OCI-M2 (cell line): ENCODE data around the gene GIPC1.
"Not testable (repeated sequence)": the region's sequence is repeated elsewhere in the genome, so short reads cannot be mapped to it uniquely, and the experiment has no call there.

Source experiments
- DNase-seq: peaks from one replicate; lab custom pipeline; 2025; ENCODE audit not compliant: unreplicated experiment; lab: John Stamatoyannopoulos, UW

The GIPC1 gene

DNA sequence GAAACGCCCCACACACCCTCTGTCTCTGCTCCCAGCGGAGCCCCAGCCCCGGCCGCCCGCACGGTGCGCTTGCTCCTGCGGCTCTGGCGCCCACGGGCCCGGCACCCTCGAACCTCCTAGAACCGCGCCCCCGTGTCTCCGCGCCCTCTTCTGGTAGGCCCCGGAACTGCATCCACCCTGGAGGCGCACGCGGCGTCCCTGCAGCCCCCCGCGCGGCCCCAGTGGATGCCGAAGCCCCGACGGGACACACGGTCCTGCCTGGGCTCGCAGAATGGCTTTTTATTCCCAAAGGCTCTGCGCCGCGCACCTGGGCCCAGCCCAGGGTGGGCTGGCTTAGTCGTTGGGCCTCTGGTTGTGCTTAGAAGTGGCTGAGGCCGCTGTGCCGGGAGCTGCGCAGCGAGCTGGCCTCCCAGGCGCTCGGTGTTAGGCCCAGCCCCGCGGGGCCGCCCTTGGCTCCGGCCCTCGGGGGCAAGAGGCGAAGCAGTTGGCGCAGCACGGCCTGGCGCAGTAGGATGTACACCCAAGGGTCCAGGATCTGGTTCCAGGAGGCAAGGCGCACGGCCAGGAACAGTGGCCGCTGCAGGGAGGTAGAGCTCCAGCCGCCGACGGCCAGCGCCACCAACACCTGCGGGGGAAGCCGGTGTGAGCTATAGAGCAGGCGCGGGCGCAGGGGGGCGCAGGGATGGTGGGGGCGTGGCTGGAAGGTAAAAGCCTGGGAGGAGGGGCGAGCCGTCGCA is 23.6 kb downstream of the GIPC1 start:
- DNase-seq = no peak

DNA sequence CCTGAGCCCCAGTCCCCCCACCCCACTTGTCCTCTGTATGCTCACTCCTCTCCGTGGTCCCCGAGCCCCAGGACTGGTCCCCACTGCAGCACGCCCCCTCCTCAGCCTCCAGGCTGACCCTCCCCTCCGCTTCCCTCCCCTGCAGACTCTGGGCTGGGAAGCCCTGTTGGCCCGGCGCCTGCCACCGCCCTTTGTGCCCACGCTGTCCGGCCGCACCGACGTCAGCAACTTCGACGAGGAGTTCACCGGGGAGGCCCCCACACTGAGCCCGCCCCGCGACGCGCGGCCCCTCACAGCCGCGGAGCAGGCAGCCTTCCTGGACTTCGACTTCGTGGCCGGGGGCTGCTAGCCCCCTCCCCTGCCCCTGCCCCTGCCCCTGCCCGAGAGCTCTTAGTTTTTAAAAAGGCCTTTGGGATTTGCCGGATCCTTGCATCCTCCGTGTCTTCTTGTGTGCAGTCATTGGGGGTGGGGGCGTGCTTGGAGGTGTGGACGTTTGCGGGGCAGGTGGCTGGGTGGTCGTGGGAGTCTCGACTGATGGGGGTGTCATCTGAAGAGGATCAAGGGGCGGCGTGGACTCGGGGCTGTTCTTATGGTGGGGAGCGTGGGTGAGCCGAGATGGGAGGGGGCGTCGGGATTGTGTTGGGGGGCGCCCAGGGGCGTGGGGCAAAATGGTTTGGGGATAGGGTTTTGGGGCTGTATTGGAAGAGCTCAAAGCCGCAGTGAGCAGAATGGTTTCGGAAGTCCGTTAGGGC is 24.3 kb downstream of the GIPC1 start:
- no peak for DNase-seq

GRCh38 chr19:14470031-14470876 is 25.7 kb downstream of the GIPC1 start:
- no peak for DNase-seq

DNA sequence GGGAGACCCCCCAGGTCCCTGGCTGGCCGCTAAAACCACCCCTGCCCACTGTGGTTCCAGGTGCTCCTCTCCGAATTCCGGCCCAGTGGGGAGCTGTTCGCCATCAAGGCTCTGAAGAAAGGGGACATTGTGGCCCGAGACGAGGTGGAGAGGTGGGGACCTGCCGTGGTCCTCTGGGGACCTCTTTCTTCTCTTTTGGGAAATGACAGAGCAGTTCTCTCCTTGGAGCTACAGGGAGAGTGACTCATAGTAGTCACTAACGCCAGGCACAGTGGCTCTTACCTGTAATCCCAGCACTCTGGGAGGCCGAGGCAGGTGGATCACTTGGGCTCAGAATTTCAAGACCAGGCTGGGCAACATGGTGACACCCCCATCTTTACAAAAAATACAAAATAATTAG is 28.1 kb downstream of the GIPC1 start:
- DNase-seq = no peak

- no peak for DNase-seq
Measured at GRCh38 chr19:14467391-14467790, 28.5 kb downstream of the GIPC1 start.

- no peak for DNase-seq
Measured at GRCh38 chr19:14463747-14464146, 32.2 kb downstream of the GIPC1 start.

DNA sequence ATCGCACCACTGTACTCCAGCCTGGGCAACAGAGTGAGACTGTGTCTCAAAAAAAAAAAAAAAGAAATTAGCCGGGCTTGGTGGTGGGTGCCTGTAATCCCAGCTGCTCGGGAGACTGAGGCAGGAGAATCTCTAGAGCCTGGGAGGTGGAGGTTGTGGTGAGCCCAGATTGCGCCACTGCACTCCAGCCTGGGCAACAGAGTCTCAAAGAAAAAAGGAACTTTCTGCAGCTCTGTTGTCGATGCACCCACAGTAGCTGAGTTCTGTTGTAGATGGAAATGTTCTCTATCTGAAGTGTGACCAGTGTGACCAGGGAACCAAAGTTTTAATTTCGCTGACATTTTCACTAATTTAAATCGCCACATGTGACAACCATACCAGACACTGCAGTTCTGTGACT is 33.5 kb downstream of the GIPC1 start:
- DNase-seq = not testable (repeated sequence)

- no peak for DNase-seq
Measured at GRCh38 chr19:14460935-14461334, 35.0 kb downstream of the GIPC1 start.

DNA sequence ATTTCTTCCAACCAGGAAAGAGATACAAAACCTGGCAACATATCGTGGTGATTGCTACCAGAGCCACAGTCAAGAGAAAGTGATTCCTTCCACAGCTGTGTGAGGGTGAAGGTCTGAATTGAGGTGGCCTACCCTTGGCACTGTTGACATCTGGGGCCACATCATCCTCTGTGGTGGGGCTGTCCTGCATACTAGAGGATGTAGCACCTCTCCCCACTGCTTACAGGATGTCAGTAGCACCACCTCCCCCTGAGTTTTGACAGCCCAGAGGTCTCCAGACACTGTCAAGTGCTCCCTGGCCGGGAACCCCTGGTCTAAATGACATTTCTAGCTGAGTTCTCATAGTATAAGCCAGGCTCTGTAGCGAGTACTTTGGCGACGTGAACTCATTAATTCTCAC is 36.2 kb downstream of the GIPC1 start:
- DNase-seq = no peak

DNA sequence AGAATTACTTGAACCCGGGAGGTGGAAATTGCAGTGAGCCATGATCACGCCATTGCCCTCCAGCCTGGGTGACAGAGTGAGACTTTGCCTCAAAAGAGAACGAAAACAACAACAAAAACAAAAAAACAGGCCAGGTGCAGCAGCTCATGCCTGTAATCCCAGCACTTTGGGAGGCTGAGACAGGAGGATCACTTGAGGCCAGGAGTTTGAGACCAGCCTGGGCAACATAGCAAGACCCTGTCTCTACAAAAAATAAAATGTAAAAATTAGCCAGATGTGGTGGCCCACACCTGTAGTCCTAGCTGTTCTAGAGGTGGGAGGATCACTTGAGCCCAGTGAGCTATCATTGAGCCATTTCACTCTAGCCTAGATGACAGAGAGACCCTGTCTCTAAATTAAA is 43.6 kb downstream of the GIPC1 start:
- DNase-seq = not testable (repeated sequence)

DNA sequence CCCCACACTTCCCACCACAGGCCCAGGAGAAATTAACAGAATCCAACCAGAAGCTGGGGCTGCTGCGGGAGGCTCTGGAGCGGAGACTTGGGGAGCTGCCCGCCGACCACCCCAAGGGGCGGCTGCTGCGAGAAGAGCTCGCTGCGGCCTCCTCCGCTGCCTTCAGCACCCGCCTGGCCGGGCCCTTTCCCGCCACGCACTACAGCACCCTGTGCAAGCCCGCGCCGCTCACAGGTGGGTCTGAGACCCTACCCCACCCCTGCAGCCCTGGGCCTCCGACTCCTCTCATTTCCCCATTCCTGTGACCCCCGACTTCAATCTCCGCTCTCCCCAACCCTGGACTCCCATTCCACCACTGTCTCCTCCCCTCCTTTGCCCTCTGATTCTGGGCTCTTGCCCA is 45.1 kb downstream of the GIPC1 start:
- DNase-seq = no peak

DNA sequence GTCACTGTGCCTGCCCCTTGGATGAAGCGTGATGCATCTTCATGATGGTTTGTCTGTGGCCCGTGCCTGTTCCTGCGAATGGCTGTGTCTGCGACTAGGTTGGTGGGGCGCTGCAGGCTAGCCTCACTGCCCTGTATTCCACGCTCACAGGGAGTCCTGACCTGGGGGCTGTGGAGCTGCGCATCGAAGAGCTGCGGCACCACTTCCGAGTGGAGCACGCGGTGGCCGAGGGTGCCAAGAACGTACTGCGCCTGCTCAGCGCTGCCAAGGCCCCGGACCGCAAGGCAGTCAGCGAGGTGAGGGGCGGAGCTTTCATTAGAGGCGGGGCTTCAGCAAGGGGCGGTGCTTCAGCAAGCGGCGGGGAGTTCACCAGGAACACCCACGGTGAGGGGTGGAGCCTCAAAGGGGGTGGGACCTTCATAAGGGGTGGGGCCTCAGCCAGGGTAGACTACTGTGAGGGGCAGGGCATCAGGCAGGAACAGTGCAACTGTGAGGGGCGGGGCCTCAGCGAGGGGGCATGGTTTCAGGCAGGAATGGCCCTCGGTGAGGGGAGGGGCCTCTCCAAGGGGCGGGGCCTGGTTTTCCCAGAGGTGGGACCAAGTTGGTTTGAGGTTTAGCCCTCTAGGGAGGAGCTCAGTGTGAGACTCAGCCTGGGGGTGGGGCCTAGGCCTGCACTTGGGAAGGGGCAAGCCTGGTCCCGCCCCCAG is 45.6 kb downstream of the GIPC1 start:
- DNase-seq = no peak

DNA sequence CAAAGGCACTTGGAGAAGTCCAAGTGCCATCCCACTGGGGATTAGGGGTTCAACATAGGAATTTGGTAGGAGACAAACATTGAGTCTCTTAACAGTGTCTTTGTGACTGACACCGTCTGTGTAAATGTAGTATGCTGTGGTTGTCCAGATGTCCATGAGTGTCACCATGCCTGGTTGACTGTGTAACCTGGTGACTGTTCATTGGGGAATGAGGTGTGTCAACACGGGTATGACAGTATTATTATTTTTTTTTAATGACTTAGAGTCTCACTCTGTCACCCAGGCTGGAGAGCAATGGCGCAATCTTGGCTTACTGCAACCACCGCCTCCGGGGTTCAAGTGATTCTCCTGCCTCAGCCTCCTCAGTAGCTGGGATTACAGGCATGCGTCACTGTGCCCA is 46.6 kb downstream of the GIPC1 start:
- DNase-seq = no peak

DNA sequence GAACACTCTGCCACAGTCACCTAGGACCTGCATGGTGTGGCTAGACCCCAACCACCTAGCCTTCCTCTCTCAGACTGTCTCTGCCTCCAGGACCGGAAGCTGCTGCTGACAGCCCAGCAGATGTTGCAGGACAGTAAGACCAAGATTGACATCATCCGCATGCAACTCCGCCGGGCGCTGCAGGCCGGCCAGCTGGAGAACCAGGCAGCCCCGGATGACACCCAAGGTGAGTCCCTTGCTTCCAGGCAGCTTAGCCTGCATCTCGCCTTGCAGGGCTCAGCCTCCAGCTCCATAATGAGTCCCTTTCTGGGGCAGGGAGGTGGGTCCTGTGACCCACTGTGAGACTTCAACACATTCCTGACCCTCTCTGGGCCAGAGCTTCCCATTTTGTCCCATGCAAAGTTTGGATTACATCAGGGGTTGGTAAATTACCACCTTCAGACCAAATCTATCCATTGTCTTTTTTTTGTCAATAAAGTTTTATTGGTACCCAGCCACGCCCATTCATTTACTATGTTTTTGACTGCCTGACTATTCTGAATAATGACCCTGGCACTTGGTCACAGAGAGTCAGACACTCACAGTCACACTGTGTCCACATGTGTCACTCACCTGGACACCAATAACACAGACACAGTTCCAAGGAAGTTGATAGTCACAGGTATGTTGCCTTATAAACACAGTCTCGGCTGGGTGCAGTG is 49.4 kb downstream of the GIPC1 start:
- no peak for DNase-seq

DNA sequence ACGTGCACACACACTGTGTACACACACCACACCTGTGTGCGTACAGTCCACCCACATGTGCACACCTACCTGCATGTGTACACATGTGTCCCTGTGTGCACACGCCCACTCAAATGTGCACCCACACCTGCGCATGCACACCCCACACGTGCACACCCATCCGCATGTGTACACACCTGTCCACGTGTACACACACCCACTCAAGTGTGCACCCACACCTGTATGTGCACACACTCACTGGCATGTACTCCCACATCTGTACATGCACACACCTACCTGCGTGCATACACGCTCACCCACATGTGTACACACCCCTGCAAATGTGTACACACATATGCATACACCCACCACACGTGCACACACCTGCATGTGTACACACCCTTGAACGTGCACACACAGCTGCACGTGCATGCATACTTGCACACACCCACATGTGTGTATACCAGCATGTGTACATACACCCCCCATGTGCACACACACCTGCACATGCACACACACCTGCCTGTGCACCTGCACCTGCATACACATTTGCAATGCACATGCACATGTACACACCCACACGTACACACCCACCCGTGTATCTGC is 52.2 kb downstream of the GIPC1 start:
- no peak for DNase-seq

DNA sequence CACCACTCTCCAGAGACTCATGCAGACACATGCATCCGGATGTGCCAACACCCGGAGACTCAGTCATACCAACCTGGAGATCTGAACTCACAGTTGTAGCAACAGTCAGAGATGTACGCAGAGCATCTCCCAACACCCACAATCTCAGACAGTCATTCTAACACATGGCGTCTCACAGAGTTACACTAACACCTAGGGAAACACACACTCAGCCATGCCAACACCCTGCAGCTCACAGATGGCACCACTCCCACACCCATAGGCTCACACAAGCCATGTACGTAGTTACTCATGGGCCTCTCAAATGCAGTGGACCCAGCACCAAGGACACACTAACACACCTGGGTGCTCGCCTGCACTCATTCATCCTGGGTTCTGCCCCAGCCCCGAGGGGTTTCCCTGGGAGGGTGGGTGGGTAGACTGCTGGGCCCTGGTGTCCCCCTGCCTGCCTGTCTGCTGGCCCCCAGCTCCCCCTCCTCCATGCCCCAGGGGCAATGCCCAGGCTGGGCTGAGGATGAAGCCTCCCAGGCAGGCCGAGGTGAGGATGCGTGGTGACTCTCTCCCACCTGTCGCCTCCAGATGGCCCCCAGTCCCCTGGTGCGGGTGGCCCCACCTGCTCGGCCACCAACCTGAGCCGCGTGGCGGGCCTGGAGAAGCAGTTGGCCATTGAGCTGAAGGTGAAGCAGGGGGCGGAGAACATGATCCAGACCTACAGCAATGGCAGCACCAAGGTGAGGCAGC is 52.9 kb downstream of the GIPC1 start:
- no peak for DNase-seq

GRCh38 chr19:14441041-14441938 is 54.6 kb downstream of the GIPC1 start:
- no peak for DNase-seq

GRCh38 chr19:14440049-14440448 is 55.9 kb downstream of the GIPC1 start:
- DNase-seq = peak; percentile 83
